Body of pancreas (tissue), 4 donors: Measurements from ENCODE around the gene KCTD15. TPM values are rescaled to one million over a fixed set of nuclear protein-coding genes. Genes with fewer than 3 reads are reported as not detected.

Experiments used
- ATAC-seq: fragments of 150-250 bp; one replicate; pipeline ENCODE4 v1.9.1; 2016
- DNase-seq, 4 donors: peaks; one replicate each; pipeline ENCODE4 v3.0.0-alpha.2; 2019
- H3K27ac ChIP-seq, 4 donors: fragments of 200-600 bp; sonication (generic); 1 replicate in 3 of 4; 2 replicates in 1 of 4; pipeline versions ENCODE4 v1.5.1 to v1.6.1; 2016 to 2019; ENCODE audit warnings: mild to moderate bottlenecking in 1 of 4, mixed read lengths in 1 of 4, moderate library complexity in 1 of 4
- H3K27me3 ChIP-seq, 2 donors: fragments of 200-600 bp; sonication (generic); one replicate each; pipeline ENCODE4 v1.6.0; 2016; ENCODE audit warnings: mild to moderate bottlenecking in 1 of 2
- H3K36me3 ChIP-seq, 2 donors: fragments of 200-600 bp; sonication (generic); replicated peaks in 1 of 2; 2 replicates each; pipeline ENCODE4 v1.5.1; 2016; ENCODE audit warnings: low read depth in 2 of 2; ENCODE audit not compliant: insufficient read depth in 1 of 2
- H3K4me1 ChIP-seq: fragments of 200-600 bp; sonication (generic); one replicate; pipeline ENCODE4 v1.6.0; 2016
- H3K4me3 ChIP-seq, 2 donors: fragments of 200-600 bp; sonication (generic); 1 replicate in 1 of 2; 2 replicates in 1 of 2; pipeline ENCODE4 v1.5.1; 2016 to 2019
- H3K9me3 ChIP-seq, 3 donors: fragments of 200-600 bp; sonication (generic); 1 replicate in 2 of 3; 2 replicates in 1 of 3; pipeline ENCODE4 v1.5.1; 2016
- CTCF ChIP-seq, 7 experiments: fragments of 450-650 bp in 4 of 7; fragments of 200-600 bp in 3 of 7; sonication (generic) in 3 of 7; IDR thresholded peaks; one replicate each; pipeline ENCODE4 v1.5.1; 2016 to 2019; ENCODE audit warnings: antibody characterized with exemption in 7 of 7
- POLR2A ChIP-seq, 3 donors: fragments of 450-650 bp; IDR thresholded peaks; one replicate each; pipeline ENCODE4 v1.6.1; 2016; ENCODE audit warnings: antibody characterized with exemption in 3 of 3, mild to moderate bottlenecking in 2 of 3
- WGBS, 2 donors: methylation state at CpG; one replicate each; pipeline ENCODE4 v1.1.5; 2017; 5-methylcytosine and 5-hydroxymethylcytosine counted together
- intact Hi-C: fragments of 100-400 bp; cut with DNase I; formaldehyde crosslinking; loops from one replicate; pipeline ENCODE4 v1.15.1; 2023
- total RNA-seq, 2 donors: library from RNA; depleted of rRNA; stranded (reverse); fragments of >200 nt; gene quantifications; one replicate each; pipeline ENCODE4 v1.1.0, GENCODE V29; 2016

The KCTD15 gene
- total RNA-seq, 2 donors from 2014 or later = 31.6 to 52.1 TPM

GRCh38 chr19:33767898-33768413, 28.7 kb upstream of the KCTD15 start:
- DNase-seq (peak in 2 of 4 donors; percentile 19 to 24), ATAC-seq (no peak)
- intact Hi-C loops = loop anchor here (5.0 to 10.0 kb wide), 2 partner anchors 351 to 533 kb away; no protein-coding TSS in a partner anchor
- H3K36me3 ChIP-seq = no peaks in the 10 kb centered on the region
- no peak overlapping the region for H3K27ac ChIP-seq
- H3K4me1 ChIP-seq = no peaks in the 10 kb centered on the region
- no peaks in the 10 kb centered on the region for H3K9me3 ChIP-seq
- TF ChIP-seq CTCF (IDR thresholded peaks at IDR 0.05) (no peak), POLR2A (IDR thresholded peaks at IDR 0.05) (no peak)
- WGBS, 2 donors = 23 to 51% methylated on average over 5 to 9 of the region's 9 CpGs
- no peaks in the 10 kb centered on the region for H3K27me3 ChIP-seq
- H3K4me3 ChIP-seq = no peak overlapping the region

- H3K9me3 ChIP-seq = no peaks in the 10 kb centered on the region
- H3K27me3 ChIP-seq = no peaks in the 10 kb centered on the region
- WGBS, 2 donors = 40 to 44% methylated on average over 6 of the region's 6 CpGs
- no peak overlapping the region for H3K27ac ChIP-seq
- no peak for ATAC-seq
- intact Hi-C loops = loop anchor here (5.0 to 10.0 kb wide), 2 partner anchors 352 to 534 kb away; no protein-coding TSS in a partner anchor
- H3K36me3 ChIP-seq = no peaks in the 10 kb centered on the region
- no peak for TF ChIP-seq CTCF (IDR thresholded peaks at IDR 0.05)
- TF ChIP-seq POLR2A (IDR thresholded peaks at IDR 0.05) = no peak
- no peak for DNase-seq
- no peaks in the 10 kb centered on the region for H3K4me1 ChIP-seq
- H3K4me3 ChIP-seq = no peak overlapping the region
These were observed 27.5 kb upstream of the KCTD15 start for GRCh38 chr19:33769208-33769607.

GRCh38 chr19:33770107-33770506, 26.6 kb upstream of the KCTD15 start:
- Histone ChIP-seq H3K4me1 (no peaks in the 10 kb centered on the region), H3K4me3 (no peak overlapping the region), H3K9me3 (no peaks in the 10 kb centered on the region), H3K27me3 (no peaks in the 10 kb centered on the region), H3K27ac (no peak overlapping the region), H3K36me3 (no peaks in the 10 kb centered on the region)
- 33 to 63% methylated on average over 7 to 8 of the region's 8 CpGs for WGBS, 2 donors
- intact Hi-C loops = loop anchor here (5.0 kb wide), 1 partner anchor 338 kb away; no protein-coding TSS in a partner anchor
- TF ChIP-seq CTCF (IDR thresholded peaks at IDR 0.05) (no peak), POLR2A (IDR thresholded peaks at IDR 0.05) (no peak)
- no peak for ATAC-seq
- no peak for DNase-seq

GRCh38 chr19:33771384-33772101, 25.1 kb upstream of the KCTD15 start:
- Histone ChIP-seq H3K36me3 (no peaks in the 10 kb centered on the region), H3K4me3 (no peak overlapping the region), H3K9me3 (no peaks in the 10 kb centered on the region), H3K4me1 (no peaks in the 10 kb centered on the region), H3K27ac (no peak overlapping the region), H3K27me3 (no peaks in the 10 kb centered on the region)
- peak; percentile 70 to 81 (median 75) for DNase-seq
- intact Hi-C loops = loop anchor here (5.0 kb wide), 1 partner anchor 339 kb away; no protein-coding TSS in a partner anchor
- ATAC-seq = peak; percentile 76
- 5 to 19% methylated on average over 5 to 19 of the region's 19 CpGs for WGBS, 2 donors
- TF ChIP-seq CTCF (IDR thresholded peaks at IDR 0.05) = peak; percentile 71 to 93 (median 85)
- TF ChIP-seq POLR2A (IDR thresholded peaks at IDR 0.05) = no peak
